Loucy (cell line): ENCODE measurements around the gene SSTR1.

Experiments used
- H2AFZ ChIP-seq: fragments of 200-600 bp; sonication (generic); 2 replicates; pipeline ENCODE4 v1.6.0; 2016; ENCODE audit warnings: antibody characterized with exemption, mild to moderate bottlenecking, low read length, moderate library complexity
- H3F3A ChIP-seq: fragments of 200-600 bp; 2 replicates; pipeline ENCODE4 v1.6.0; 2016; ENCODE audit warnings: antibody characterized with exemption, low read depth, mild to moderate bottlenecking
- H3K27me3 ChIP-seq: fragments of 200-600 bp; sonication (generic); 2 replicates; pipeline ENCODE4 v1.6.1; 2014; ENCODE audit warnings: low read length, mild to moderate bottlenecking; ENCODE audit not compliant: insufficient read depth, poor library complexity, severe bottlenecking
- H3K36me3 ChIP-seq: fragments of 200-600 bp; sonication (generic); 2 replicates; pipeline ENCODE4 v1.6.1; 2016; ENCODE audit warnings: low read length; ENCODE audit not compliant: insufficient read depth
- H3K4me1 ChIP-seq: fragments of 200-600 bp; sonication (generic); 2 replicates; pipeline ENCODE4 v1.5.1; 2014; ENCODE audit warnings: low read length, mild to moderate bottlenecking; ENCODE audit not compliant: insufficient read depth, poor library complexity, severe bottlenecking
- H3K4me2 ChIP-seq: fragments of 200-600 bp; sonication (generic); 2 replicates; pipeline ENCODE4 v1.6.0; 2014; ENCODE audit warnings: antibody characterized with exemption, low read length, low read depth, mild to moderate bottlenecking; ENCODE audit not compliant: poor library complexity, severe bottlenecking
- H3K4me3 ChIP-seq: fragments of 200-600 bp; sonication (generic); 2 replicates; pipeline ENCODE4 v1.5.1; 2014; ENCODE audit warnings: low read length, mild to moderate bottlenecking, mixed read lengths; ENCODE audit not compliant: poor library complexity, severe bottlenecking
- H3K79me2 ChIP-seq: fragments of 200-600 bp; sonication (generic); 2 replicates; pipeline ENCODE4 v1.6.1; 2014; ENCODE audit warnings: low read length; ENCODE audit not compliant: insufficient read depth
- H3K9ac ChIP-seq: fragments of 200-600 bp; sonication (generic); 2 replicates; pipeline ENCODE4 v1.6.0; 2014; ENCODE audit warnings: mild to moderate bottlenecking, low read depth, low read length, moderate library complexity; ENCODE audit not compliant: poor library complexity, severe bottlenecking
- H3K9me2 ChIP-seq: fragments of 200-600 bp; sonication (generic); replicated peaks from 2 replicates; pipeline ENCODE4 v1.6.1; 2016; ENCODE audit warnings: low read depth, low read length, mixed read lengths
- H3K9me3 ChIP-seq: fragments of 200-600 bp; sonication (generic); 2 replicates; pipeline ENCODE4 v1.6.1; 2014; ENCODE audit warnings: mild to moderate bottlenecking, antibody characterized with exemption, low read length, low read depth; ENCODE audit not compliant: insufficient read depth
- H4K20me1 ChIP-seq: fragments of 200-600 bp; sonication (generic); 2 replicates; pipeline ENCODE4 v1.6.0; 2014; ENCODE audit warnings: antibody characterized with exemption, low read length, mild to moderate bottlenecking; ENCODE audit not compliant: insufficient read depth, poor library complexity, severe bottlenecking
- EZH2phosphoT487 ChIP-seq: fragments of 200-600 bp; IDR thresholded peaks from 2 replicates; pipeline ENCODE4 v1.6.1; 2018; ENCODE audit warnings: antibody characterized with exemption, mild to moderate bottlenecking, moderate library complexity, borderline replicate concordance
- TF ChIP-seq, protein P1 (sequence below): fragments of 200-600 bp; sonication (generic); conservative IDR thresholded peaks from 2 replicates; pipeline ENCODE4 v1.5.1; 2014; ENCODE audit warnings: mild to moderate bottlenecking, antibody characterized with exemption, low read length

SSTR1 gene

DNA sequence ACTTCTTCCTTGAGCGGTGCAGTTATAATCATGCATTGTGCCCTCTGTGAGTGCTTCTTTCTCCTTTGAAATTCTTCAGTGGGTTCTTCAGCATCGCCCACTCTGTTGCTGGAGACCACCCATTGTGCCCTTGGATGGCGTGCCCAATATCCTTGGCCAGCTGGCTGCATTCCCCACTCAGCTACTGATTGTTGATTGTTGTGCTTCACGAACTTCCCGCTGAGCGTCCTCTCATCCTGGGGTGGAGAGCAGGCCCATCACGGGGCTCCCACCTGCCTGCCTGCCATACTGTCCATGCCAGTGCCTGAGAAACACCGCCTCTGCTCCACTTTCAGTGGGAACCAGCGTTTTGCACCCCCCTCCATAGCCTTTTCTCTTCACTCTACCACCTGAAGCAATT, 8.6 kb upstream of the SSTR1 start:
- Histone ChIP-seq H3K79me2 (no peaks in the 10 kb centered on the region), H3K9ac (no peak overlapping the region), H3K36me3 (no peaks in the 10 kb centered on the region), H3K9me2 (no peaks in the 10 kb centered on the region), H3K4me1 (peaks cover 4% of the 10 kb centered on the region), H3K4me2 (no peak overlapping the region), H2AFZ (no peak overlapping the region), H3K9me3 (no peaks in the 10 kb centered on the region), H3F3A (no peaks in the 10 kb centered on the region), H3K4me3 (no peak overlapping the region), H4K20me1 (no peaks in the 10 kb centered on the region), H3K27me3 (no peaks in the 10 kb centered on the region)
- TF ChIP-seq, protein P1, sequence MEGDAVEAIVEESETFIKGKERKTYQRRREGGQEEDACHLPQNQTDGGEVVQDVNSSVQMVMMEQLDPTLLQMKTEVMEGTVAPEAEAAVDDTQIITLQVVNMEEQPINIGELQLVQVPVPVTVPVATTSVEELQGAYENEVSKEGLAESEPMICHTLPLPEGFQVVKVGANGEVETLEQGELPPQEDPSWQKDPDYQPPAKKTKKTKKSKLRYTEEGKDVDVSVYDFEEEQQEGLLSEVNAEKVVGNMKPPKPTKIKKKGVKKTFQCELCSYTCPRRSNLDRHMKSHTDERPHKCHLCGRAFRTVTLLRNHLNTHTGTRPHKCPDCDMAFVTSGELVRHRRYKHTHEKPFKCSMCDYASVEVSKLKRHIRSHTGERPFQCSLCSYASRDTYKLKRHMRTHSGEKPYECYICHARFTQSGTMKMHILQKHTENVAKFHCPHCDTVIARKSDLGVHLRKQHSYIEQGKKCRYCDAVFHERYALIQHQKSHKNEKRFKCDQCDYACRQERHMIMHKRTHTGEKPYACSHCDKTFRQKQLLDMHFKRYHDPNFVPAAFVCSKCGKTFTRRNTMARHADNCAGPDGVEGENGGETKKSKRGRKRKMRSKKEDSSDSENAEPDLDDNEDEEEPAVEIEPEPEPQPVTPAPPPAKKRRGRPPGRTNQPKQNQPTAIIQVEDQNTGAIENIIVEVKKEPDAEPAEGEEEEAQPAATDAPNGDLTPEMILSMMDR: no peak
- no peak for TF ChIP-seq EZH2phosphoT487

DNA sequence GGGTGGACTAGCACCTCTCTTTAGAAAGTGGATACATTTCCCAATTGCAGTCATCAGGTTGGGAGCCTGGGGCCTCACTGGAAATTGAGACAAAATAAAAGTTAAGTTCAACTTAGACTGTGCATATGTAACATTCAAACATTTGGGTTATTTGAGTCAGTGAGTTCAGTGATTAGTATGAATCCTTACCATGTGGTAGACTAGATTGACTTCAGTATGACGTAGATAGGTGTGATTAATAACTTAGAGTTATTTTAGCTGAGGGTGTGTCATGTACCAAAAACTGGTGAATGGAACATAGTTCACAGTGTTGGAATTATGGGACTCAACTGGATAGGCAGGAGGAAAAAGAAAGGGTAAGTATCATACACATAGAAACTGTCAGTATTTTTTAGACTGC, 8.0 kb upstream of the SSTR1 start:
- Histone ChIP-seq H2AFZ (no peak overlapping the region), H3K4me1 (peaks cover 4% of the 10 kb centered on the region), H3K27me3 (no peaks in the 10 kb centered on the region), H3K9me2 (no peaks in the 10 kb centered on the region), H4K20me1 (no peaks in the 10 kb centered on the region), H3F3A (no peaks in the 10 kb centered on the region), H3K9ac (no peak overlapping the region), H3K36me3 (no peaks in the 10 kb centered on the region), H3K9me3 (no peaks in the 10 kb centered on the region), H3K79me2 (no peaks in the 10 kb centered on the region), H3K4me2 (no peak overlapping the region), H3K4me3 (no peak overlapping the region)
- TF ChIP-seq, protein P1: no peak
- TF ChIP-seq EZH2phosphoT487: no peak

DNA sequence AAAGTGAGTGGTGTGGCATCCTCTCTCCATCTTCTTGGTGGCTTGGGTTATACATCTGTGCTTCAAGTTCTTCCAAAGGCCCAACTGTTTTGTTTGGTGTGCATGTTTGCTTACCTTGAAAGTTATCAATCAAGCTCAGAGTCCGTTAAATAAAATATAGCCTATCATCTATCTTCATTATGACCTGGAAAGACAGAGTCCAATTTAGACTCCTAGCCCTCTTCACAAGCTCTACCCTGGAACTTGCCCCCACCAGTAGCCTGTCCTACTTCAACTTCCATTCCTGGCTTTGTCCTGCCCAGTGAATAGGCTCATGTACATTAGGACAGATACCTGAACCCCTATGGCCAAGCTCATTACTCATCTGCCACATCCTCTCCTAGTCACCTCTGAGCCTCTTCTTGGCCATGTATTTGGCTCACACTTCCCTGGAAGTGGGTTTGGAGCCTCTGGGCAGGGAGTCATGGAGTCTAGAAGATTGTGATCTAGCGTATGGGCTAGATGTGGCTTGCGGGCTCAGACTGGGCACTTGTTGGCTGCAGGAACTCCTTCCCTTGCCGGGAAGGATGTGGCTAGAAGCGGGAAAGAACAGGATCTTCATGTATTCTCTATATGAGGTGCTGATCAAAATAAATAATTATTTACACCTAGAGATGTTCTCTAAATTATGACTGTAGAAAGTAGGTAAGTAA, 6.4 kb upstream of the SSTR1 start:
- no peak overlapping the region for H3K9ac ChIP-seq
- H2AFZ ChIP-seq: no peak overlapping the region

More for the DNA sequence above, 6.4 kb upstream of the SSTR1 start:
- H3K27me3 ChIP-seq: no peaks in the 10 kb centered on the region
- H4K20me1 ChIP-seq: no peaks in the 10 kb centered on the region
- peaks cover 3% of the 10 kb centered on the region; the same call in 1 of the 2 replicates for H3K9me3 ChIP-seq
- no peaks in the 10 kb centered on the region for H3K9me2 ChIP-seq
- no peak overlapping the region for H3K4me3 ChIP-seq
- TF ChIP-seq, protein P1: no peak
- TF ChIP-seq EZH2phosphoT487: no peak
- H3F3A ChIP-seq: no peaks in the 10 kb centered on the region
- H3K4me1 ChIP-seq: peaks cover 4% of the 10 kb centered on the region
- no peaks in the 10 kb centered on the region for H3K79me2 ChIP-seq
- no peak overlapping the region for H3K4me2 ChIP-seq
- no peaks in the 10 kb centered on the region for H3K36me3 ChIP-seq
